A673 (cell line): ENCODE data around the gene CCDC73.

Source experiments
- EZH2 ChIP-seq: fragments of 200-600 bp; sonication (generic); IDR thresholded peaks from 2 replicates; pipeline ENCODE4 v1.6.1; 2017; ENCODE audit warnings: borderline replicate concordance, low read depth, mild to moderate bottlenecking, mixed read lengths, antibody characterized with exemption, low read length; ENCODE audit not compliant: poor library complexity, severe bottlenecking
- TF ChIP-seq, protein P1 (sequence below): fragments of 300-800, 200-600 bp; sonication (generic); conservative IDR thresholded peaks from 2 replicates; pipeline ENCODE4 v1.5.1; 2017; ENCODE audit warnings: low read depth, mild to moderate bottlenecking, antibody characterized with exemption, low read length, moderate library complexity, mixed read lengths

DNA sequence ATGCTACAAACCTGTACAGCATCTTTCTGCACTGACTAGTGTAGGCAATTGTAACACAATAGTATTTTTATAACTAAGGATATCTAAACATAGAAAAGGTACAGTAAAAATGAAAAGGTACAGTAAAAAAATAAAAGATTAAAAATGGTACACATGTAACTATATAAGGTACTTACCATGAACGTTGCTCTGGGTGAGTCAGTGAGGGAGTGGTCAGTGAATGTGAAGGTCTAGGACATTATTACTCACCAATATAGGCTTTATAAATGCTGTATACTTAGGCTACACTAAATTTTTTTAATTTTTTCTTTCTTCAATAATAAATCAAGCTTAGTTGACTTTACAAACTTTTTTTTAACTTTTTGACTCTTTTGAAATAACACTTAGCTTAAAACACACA is 150.9 kb downstream of the CCDC73 start:
- TF ChIP-seq, protein P1, sequence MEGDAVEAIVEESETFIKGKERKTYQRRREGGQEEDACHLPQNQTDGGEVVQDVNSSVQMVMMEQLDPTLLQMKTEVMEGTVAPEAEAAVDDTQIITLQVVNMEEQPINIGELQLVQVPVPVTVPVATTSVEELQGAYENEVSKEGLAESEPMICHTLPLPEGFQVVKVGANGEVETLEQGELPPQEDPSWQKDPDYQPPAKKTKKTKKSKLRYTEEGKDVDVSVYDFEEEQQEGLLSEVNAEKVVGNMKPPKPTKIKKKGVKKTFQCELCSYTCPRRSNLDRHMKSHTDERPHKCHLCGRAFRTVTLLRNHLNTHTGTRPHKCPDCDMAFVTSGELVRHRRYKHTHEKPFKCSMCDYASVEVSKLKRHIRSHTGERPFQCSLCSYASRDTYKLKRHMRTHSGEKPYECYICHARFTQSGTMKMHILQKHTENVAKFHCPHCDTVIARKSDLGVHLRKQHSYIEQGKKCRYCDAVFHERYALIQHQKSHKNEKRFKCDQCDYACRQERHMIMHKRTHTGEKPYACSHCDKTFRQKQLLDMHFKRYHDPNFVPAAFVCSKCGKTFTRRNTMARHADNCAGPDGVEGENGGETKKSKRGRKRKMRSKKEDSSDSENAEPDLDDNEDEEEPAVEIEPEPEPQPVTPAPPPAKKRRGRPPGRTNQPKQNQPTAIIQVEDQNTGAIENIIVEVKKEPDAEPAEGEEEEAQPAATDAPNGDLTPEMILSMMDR, result no peak
- no peak for TF ChIP-seq EZH2
